ENCODE data around the gene RASGEF1B.
A peak's percentile ranks its signal among the peaks of the same experiment; 100 is the strongest.

The RASGEF1B gene

GRCh38 chr4:81436096-81436495 lies 35.6 kb downstream of the RASGEF1B start:
- no peak for TF ChIP-seq CTCF (conservative IDR thresholded peaks at IDR 0.05; ENCODE audit: low read depth, low read length)
- no peak overlapping the region for H3K4me3 ChIP-seq (ENCODE audit: low read depth, low read length)
- no peak for DNase-seq (ENCODE audit: low read depth)

- no peak for DNase-seq (ENCODE audit: low read depth)
- no peak overlapping the region for H3K4me3 ChIP-seq (ENCODE audit: low read depth, low read length)
- TF ChIP-seq CTCF (conservative IDR thresholded peaks at IDR 0.05; ENCODE audit: low read depth, low read length) = no peak
Observed at GRCh38 chr4:81432825-81433224, 38.9 kb downstream of the RASGEF1B start.

- no peak overlapping the region for H3K4me3 ChIP-seq (ENCODE audit: low read depth, low read length)
- TF ChIP-seq CTCF (conservative IDR thresholded peaks at IDR 0.05; ENCODE audit: low read depth, low read length) = no peak
- DNase-seq (ENCODE audit: low read depth) = no peak
Observed at GRCh38 chr4:81431971-81432370, 39.7 kb downstream of the RASGEF1B start.

- DNase-seq (ENCODE audit: low read depth) = no peak
- H3K4me3 ChIP-seq (ENCODE audit: low read depth, low read length) = no peak overlapping the region
- TF ChIP-seq CTCF (conservative IDR thresholded peaks at IDR 0.05; ENCODE audit: low read depth, low read length) = no peak
Observed at GRCh38 chr4:81429607-81430006, 42.1 kb downstream of the RASGEF1B start.

- no peak for TF ChIP-seq CTCF (conservative IDR thresholded peaks at IDR 0.05; ENCODE audit: low read depth, low read length)
- no peak for DNase-seq (ENCODE audit: low read depth)
- no peak overlapping the region for H3K4me3 ChIP-seq (ENCODE audit: low read depth, low read length)
Observed at GRCh38 chr4:81429031-81429430, 42.7 kb downstream of the RASGEF1B start.

- no peak for DNase-seq (ENCODE audit: low read depth)
- H3K4me3 ChIP-seq (ENCODE audit: low read depth, low read length) = no peak overlapping the region
- no peak for TF ChIP-seq CTCF (conservative IDR thresholded peaks at IDR 0.05; ENCODE audit: low read depth, low read length)
Observed at GRCh38 chr4:81428002-81428401, 43.7 kb downstream of the RASGEF1B start.

GRCh38 chr4:81427344-81427821 lies 44.3 kb downstream of the RASGEF1B start:
- no peak for TF ChIP-seq CTCF (conservative IDR thresholded peaks at IDR 0.05; ENCODE audit: low read depth, low read length)
- no peak overlapping the region for H3K4me3 ChIP-seq (ENCODE audit: low read depth, low read length)
- DNase-seq (ENCODE audit: low read depth) = peak; percentile 7

Measured in choroid plexus epithelial cell (primary cell).